Endothelial cell of umbilical vein (primary cell): ENCODE measurements around the gene WEE2. TPM values are rescaled to one million over a fixed set of nuclear protein-coding genes. Genes with fewer than 3 reads are reported as not detected.

ENCODE experiments used
- BruUV-seq: library from RNA; stranded (reverse); fragments of 400-500 nt; replicated peaks from 2 replicates; lab custom pipeline; 2021; lab: Mats Ljungman, UMichigan
- CTCF ChIA-PET: fragments of 300-600, 350-600 bp; sonication (Branson Sonifier 250); formaldehyde crosslinking; loops from one replicate; lab custom pipeline; 2021; ENCODE audit warnings: antibody characterized with exemption, inconsistent platforms; lab: Charles Lee
- POLR2A ChIA-PET: fragments of 300-600, 350-600 bp; sonication (Branson Sonifier 250); formaldehyde crosslinking; loops from one replicate; lab custom pipeline; 2021; ENCODE audit warnings: antibody characterized with exemption, inconsistent platforms; lab: Charles Lee
- DNase-seq: peaks from one replicate; pipeline ENCODE4 v3.0.0-alpha.2; 2011; ENCODE audit warnings: low read depth, low spot score
- FAIRE-seq: peaks from 2 replicates; lab custom pipeline; 2011; peaks lifted over from hg19 to GRCh38; lab: Jason Lieb, UNC
- H2AFZ ChIP-seq: 2 replicates; pipeline ENCODE4 v1.6.0; 2012; ENCODE audit warnings: low read depth, low read length, control low read depth, inconsistent platforms
- H3K27ac ChIP-seq: 2 replicates; pipeline ENCODE4 v1.5.1; 2011; ENCODE audit warnings: low read depth, mild to moderate bottlenecking, control low read depth, low read length, moderate library complexity; ENCODE audit not compliant: insufficient read depth
- H3K27me3 ChIP-seq, 2 experiments: 2 replicates each; pipeline versions ENCODE4 v1.6.0 to v1.6.1; 2011; ENCODE audit warnings: low read length in 2 of 2, mixed read lengths in 1 of 2; ENCODE audit not compliant: control insufficient read depth in 2 of 2, insufficient read depth in 2 of 2
- H3K36me3 ChIP-seq, 2 experiments: 2 replicates in 1 of 2; 3 replicates in 1 of 2; pipeline ENCODE4 v1.5.1; 2011; ENCODE audit warnings: low read length in 2 of 2, mild to moderate bottlenecking in 1 of 2, moderate library complexity in 1 of 2; ENCODE audit not compliant: control insufficient read depth in 2 of 2, insufficient read depth in 2 of 2; ENCODE audit errors: extremely low read depth in 1 of 2
- H3K4me1 ChIP-seq: 3 replicates; pipeline ENCODE4 v1.5.1; 2011; ENCODE audit warnings: mild to moderate bottlenecking, low read length; ENCODE audit not compliant: control insufficient read depth, insufficient read depth; ENCODE audit errors: extremely low read depth
- H3K4me2 ChIP-seq: 2 replicates; pipeline ENCODE4 v1.6.1; 2011; ENCODE audit warnings: low read length, control low read depth, mixed read lengths; ENCODE audit not compliant: insufficient read depth
- H3K4me3 ChIP-seq, 3 experiments: fragments of 200-600 bp in 1 of 3; sonication (generic), shearing (Covaris generic) in 1 of 3; replicated peaks in 1 of 3; 2 replicates each; pipeline ENCODE4 v1.5.1; 2011 to 2016; ENCODE audit warnings: control low read depth in 3 of 3, low read length in 3 of 3, mild to moderate bottlenecking in 2 of 3, inconsistent platforms in 1 of 3, low read depth in 1 of 3, moderate library complexity in 1 of 3; ENCODE audit not compliant: insufficient read depth in 1 of 3
- H3K79me2 ChIP-seq: 2 replicates; pipeline ENCODE4 v1.6.0; 2012; ENCODE audit warnings: low read length, inconsistent platforms; ENCODE audit not compliant: control insufficient read depth, insufficient read depth
- H3K9ac ChIP-seq: replicated peaks from 2 replicates; pipeline ENCODE3; 2011; ENCODE audit warnings: low read length, control low read depth; ENCODE audit not compliant: insufficient read depth; ENCODE audit errors: extremely low read depth
- H3K9me1 ChIP-seq: replicated peaks from 3 replicates; pipeline ENCODE4 v1.6.0; 2011; ENCODE audit warnings: mild to moderate bottlenecking, low read length; ENCODE audit not compliant: control insufficient read depth, insufficient read depth; ENCODE audit errors: extremely low read depth
- H3K9me3 ChIP-seq: replicated peaks from 2 replicates; pipeline ENCODE4 v1.5.1; 2012; ENCODE audit warnings: low read length, inconsistent platforms; ENCODE audit not compliant: control insufficient read depth, insufficient read depth
- H4K20me1 ChIP-seq: replicated peaks from 2 replicates; pipeline ENCODE3; 2011; ENCODE audit warnings: mild to moderate bottlenecking, low read length; ENCODE audit not compliant: control insufficient read depth, insufficient read depth; ENCODE audit errors: extremely low read depth
- EZH2 ChIP-seq: IDR thresholded peaks from 2 replicates; pipeline ENCODE4 v1.6.1; 2012; ENCODE audit warnings: borderline replicate concordance, low read depth, mild to moderate bottlenecking, moderate library complexity, low read length, inconsistent platforms; ENCODE audit not compliant: severe bottlenecking
- FOS ChIP-seq: IDR thresholded peaks from 2 replicates; pipeline ENCODE4 v1.6.1; 2011; ENCODE audit warnings: mild to moderate bottlenecking, low read length, moderate library complexity, borderline replicate concordance; ENCODE audit not compliant: insufficient read depth
- GATA2 ChIP-seq: IDR thresholded peaks from 2 replicates; pipeline ENCODE4 v1.7.0; 2011; ENCODE audit warnings: low read depth, mild to moderate bottlenecking, moderate library complexity, mixed read lengths, low read length; ENCODE audit not compliant: insufficient read length, insufficient read depth
- JUN ChIP-seq: IDR thresholded peaks from 2 replicates; pipeline ENCODE4 v1.6.1; 2011; ENCODE audit warnings: borderline replicate concordance, low read depth; ENCODE audit not compliant: insufficient read length, insufficient read depth
- MYC ChIP-seq: IDR thresholded peaks from one replicate; pipeline ENCODE4 v1.6.1; 2011; ENCODE audit warnings: mild to moderate bottlenecking, low read depth, low read length
- POLR2A ChIP-seq: IDR thresholded peaks from 2 replicates; pipeline ENCODE4 v1.6.1; 2012; ENCODE audit warnings: low read depth, mild to moderate bottlenecking, control low read depth, low read length
- POLR2AphosphoS5 ChIP-seq: IDR thresholded peaks from 2 replicates; pipeline ENCODE4 v1.6.1; 2012; ENCODE audit warnings: low read depth, mild to moderate bottlenecking, control low read depth, low read length, moderate library complexity; ENCODE audit not compliant: insufficient read depth
- dilution Hi-C: fragments of 300-500 bp; cut with MboI; formaldehyde crosslinking; loops from one replicate; pipeline ENCODE4 v1.15.0; 2019; ENCODE audit warnings: low sequenced_read_pairs; ENCODE audit not compliant: extremely low pct_ligation_motif_present
- intact Hi-C: fragments of 100-400 bp; cut with micrococcal nuclease; formaldehyde crosslinking; loops from one replicate; pipeline ENCODE4 v1.10.0; 2022
- polyA plus RNA-seq, 4 experiments: library from polyadenylated mRNA; depleted of rRNA in 3 of 4; stranded (reverse) in 3 of 4; unstranded in 1 of 4; fragments of >200 nt; gene quantifications; 2 replicates each; pipeline versions ENCODE4 v1.2.1 to v1.2.3, GENCODE V29; 2011 to 2012; ENCODE audit warnings: missing spikeins in 1 of 4
- total RNA-seq: library from RNA; stranded (reverse); gene quantifications from 2 replicates; pipeline ENCODE4 v1.2.3, GENCODE V29; 2021
- TF ChIP-seq, protein P1 (sequence below): IDR thresholded peaks from 2 replicates; pipeline ENCODE4 v1.6.1; 2011; ENCODE audit not compliant: insufficient read depth, insufficient read length
- TF ChIP-seq, protein P2 (sequence below), 2 donors: IDR thresholded peaks; 1 replicate in 1 of 2; 2 replicates in 1 of 2; pipeline ENCODE4 v1.5.1; 2011; ENCODE audit warnings: low read length in 2 of 2, mild to moderate bottlenecking in 2 of 2, moderate library complexity in 2 of 2, control low read depth in 1 of 2, inconsistent platforms in 1 of 2, low read depth in 1 of 2; ENCODE audit not compliant: insufficient read depth in 1 of 2; ENCODE audit errors: extremely low read depth in 1 of 2

The WEE2 gene
- total and polyA plus RNA-seq, 2 donors (not counting 3 experiments of a cell fraction or from before 2014, with no cell fraction given): not detected

DNA sequence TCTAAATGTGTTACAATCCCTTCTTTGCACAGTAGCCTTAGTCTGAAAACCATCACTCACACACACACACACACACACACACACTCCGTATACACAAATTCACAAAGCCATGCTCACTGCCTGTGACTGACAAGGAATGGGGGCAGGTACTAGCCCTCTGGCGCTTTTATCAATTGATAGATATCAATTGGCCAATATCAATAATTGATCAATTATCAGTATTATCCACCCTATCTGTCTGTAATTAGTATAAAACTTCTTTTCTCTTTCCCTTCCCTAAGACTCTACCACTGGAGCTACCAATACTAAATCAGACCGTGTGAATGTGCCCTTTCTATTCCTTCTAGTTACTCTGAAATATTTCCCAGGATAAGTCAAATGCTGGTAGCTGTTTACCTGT lies 8.3 kb upstream of the WEE2 start:
- no peak for FAIRE-seq
- Histone ChIP-seq H3K27me3 (peaks cover 5 to 10% of the 10 kb centered on the region in 2 experiments), H4K20me1 (peaks cover 2% of the 10 kb centered on the region), H3K9me3 (no peaks in the 10 kb centered on the region), H3K4me3 (no peak overlapping the region), H3K9me1 (no peaks in the 10 kb centered on the region), H3K36me3 (no peaks in the 10 kb centered on the region), H3K4me2 (no peak overlapping the region), H3K4me1 (peaks cover 10% of the 10 kb centered on the region), H3K79me2 (peaks cover 27% of the 10 kb centered on the region), H2AFZ (no peak overlapping the region), H3K27ac (no peak overlapping the region), H3K9ac (no peak overlapping the region)
- ChIA-PET CTCF (interaction anchor here (3.3 kb wide), 2 partner anchors 38 to 45 kb away, joined by 21 to 30 read pairs; partner anchors contain the start of gene SSBP1), POLR2A (no interaction called here)
- BruUV-seq: TSS peak; percentile 17
- no peak for DNase-seq
- intact Hi-C loops: loop anchor here (2.0 kb wide), 1 partner anchor 37 kb away; no protein-coding TSS in a partner anchor
- TF ChIP-seq, protein P1, sequence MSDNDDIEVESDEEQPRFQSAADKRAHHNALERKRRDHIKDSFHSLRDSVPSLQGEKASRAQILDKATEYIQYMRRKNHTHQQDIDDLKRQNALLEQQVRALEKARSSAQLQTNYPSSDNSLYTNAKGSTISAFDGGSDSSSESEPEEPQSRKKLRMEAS: no peak
- TF ChIP-seq MYC (no peak), EZH2 (no peak), POLR2AphosphoS5 (no peak), JUN (no peak), POLR2A (no peak), FOS (no peak), GATA2 (no peak)
- TF ChIP-seq, protein P2, sequence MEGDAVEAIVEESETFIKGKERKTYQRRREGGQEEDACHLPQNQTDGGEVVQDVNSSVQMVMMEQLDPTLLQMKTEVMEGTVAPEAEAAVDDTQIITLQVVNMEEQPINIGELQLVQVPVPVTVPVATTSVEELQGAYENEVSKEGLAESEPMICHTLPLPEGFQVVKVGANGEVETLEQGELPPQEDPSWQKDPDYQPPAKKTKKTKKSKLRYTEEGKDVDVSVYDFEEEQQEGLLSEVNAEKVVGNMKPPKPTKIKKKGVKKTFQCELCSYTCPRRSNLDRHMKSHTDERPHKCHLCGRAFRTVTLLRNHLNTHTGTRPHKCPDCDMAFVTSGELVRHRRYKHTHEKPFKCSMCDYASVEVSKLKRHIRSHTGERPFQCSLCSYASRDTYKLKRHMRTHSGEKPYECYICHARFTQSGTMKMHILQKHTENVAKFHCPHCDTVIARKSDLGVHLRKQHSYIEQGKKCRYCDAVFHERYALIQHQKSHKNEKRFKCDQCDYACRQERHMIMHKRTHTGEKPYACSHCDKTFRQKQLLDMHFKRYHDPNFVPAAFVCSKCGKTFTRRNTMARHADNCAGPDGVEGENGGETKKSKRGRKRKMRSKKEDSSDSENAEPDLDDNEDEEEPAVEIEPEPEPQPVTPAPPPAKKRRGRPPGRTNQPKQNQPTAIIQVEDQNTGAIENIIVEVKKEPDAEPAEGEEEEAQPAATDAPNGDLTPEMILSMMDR (IDR thresholded peaks at IDR 0.05; ENCODE audit: extremely low read depth in 1 of 2, insufficient read depth in 1 of 2, low read depth in 1 of 2, low read length in 2 of 2): no peak
- dilution Hi-C loops: no loop called here
